Ishikawa (cell line): ENCODE results near the gene ADD3.

Experiments
- CEBPB ChIP-seq: IDR thresholded peaks from 2 replicates; pipeline ENCODE4 v1.6.1; 2012
- CREB1 ChIP-seq: IDR thresholded peaks from 2 replicates; pipeline ENCODE4 v1.6.1; 2012; ENCODE audit warnings: low read depth
- EGR1 ChIP-seq: IDR thresholded peaks from 2 replicates; pipeline ENCODE4 v1.6.1; 2012
- EP300 ChIP-seq: IDR thresholded peaks from 2 replicates; pipeline ENCODE4 v1.6.1; 2012; ENCODE audit warnings: borderline replicate concordance
- MAX ChIP-seq: IDR thresholded peaks from 2 replicates; pipeline ENCODE4 v1.6.1; 2012
- REST ChIP-seq: IDR thresholded peaks from 2 replicates; pipeline ENCODE4 v1.6.1; 2012; ENCODE audit warnings: low read depth, mild to moderate bottlenecking
- TAF1 ChIP-seq: IDR thresholded peaks from 2 replicates; pipeline ENCODE4 v1.6.1; 2012; ENCODE audit warnings: low read depth, mild to moderate bottlenecking
- TCF12 ChIP-seq: IDR thresholded peaks from 2 replicates; pipeline ENCODE4 v1.6.1; 2012; ENCODE audit warnings: low read depth

GRCh38 chr10:110074758-110075671 is 67.2 kb downstream of the ADD3 start:
- TF ChIP-seq TAF1 (no peak), TCF12 (no peak), EGR1 (no peak), CREB1 (no peak), MAX (no peak), CEBPB (no peak), EP300 (no peak), REST (no peak)
